Natural killer cell (primary cell): ENCODE measurements around the gene PREP. TPM values are rescaled to one million over a fixed set of nuclear protein-coding genes. Genes with fewer than 3 reads are reported as not detected.

Experiments
- ATAC-seq, 3 donors: fragments of 150-1000 bp in 2 of 3; fragments of 200-7000 bp in 1 of 3; cut with Tn5 transposase; 1 replicate in 1 of 3; 2 replicates in 2 of 3; pipeline ENCODE4 v1.10.0; 2021; ENCODE audit warnings: mild to moderate bottlenecking in 2 of 3, moderate library complexity in 2 of 3
- DNase-seq, 2 donors: peaks; one replicate each; pipeline versions ENCODE4 v3.0.0 to v3.0.0-alpha.2; 2013 to 2021; ENCODE audit warnings: mixed read lengths in 1 of 2
- H3K27ac ChIP-seq: one replicate; pipeline ENCODE4 v1.5.1; 2013; ENCODE audit warnings: mild to moderate bottlenecking, low read length
- H3K27me3 ChIP-seq: one replicate; pipeline ENCODE4 v1.6.1; 2013; ENCODE audit warnings: low read length; ENCODE audit not compliant: control insufficient read depth, insufficient read depth
- H3K36me3 ChIP-seq: one replicate; pipeline ENCODE4 v1.6.1; 2013; ENCODE audit warnings: low read length; ENCODE audit not compliant: control insufficient read depth, insufficient read depth
- H3K4me1 ChIP-seq: one replicate; pipeline ENCODE4 v1.6.1; 2013; ENCODE audit warnings: low read length; ENCODE audit not compliant: control insufficient read depth, insufficient read depth
- H3K4me3 ChIP-seq: one replicate; pipeline ENCODE4 v1.5.1; 2013; ENCODE audit warnings: low read length
- H3K9me3 ChIP-seq: one replicate; pipeline ENCODE4 v1.6.1; 2013; ENCODE audit warnings: low read length; ENCODE audit not compliant: control insufficient read depth, insufficient read depth
- H3K27ac Mint-ChIP-seq, 2 donors: one replicate each; pipeline ENCODE4 v1.8.0; 2022; ENCODE audit warnings: mild to moderate bottlenecking in 2 of 2, mixed read lengths in 2 of 2, moderate library complexity in 1 of 2
- H3K27me3 Mint-ChIP-seq, 2 donors: one replicate each; pipeline ENCODE4 v1.8.0; 2022; ENCODE audit warnings: low read depth in 2 of 2, mixed read lengths in 2 of 2
- H3K36me3 Mint-ChIP-seq: one replicate; pipeline ENCODE4 v1.8.0; 2022; ENCODE audit warnings: mixed read lengths
- H3K4me1 Mint-ChIP-seq, 2 donors: one replicate each; pipeline ENCODE4 v1.8.0; 2022; ENCODE audit warnings: mixed read lengths in 2 of 2
- H3K4me3 Mint-ChIP-seq: one replicate; pipeline ENCODE4 v1.8.0; 2022; ENCODE audit warnings: mild to moderate bottlenecking, moderate library complexity, mixed read lengths
- H3K9me3 Mint-ChIP-seq, 2 donors: one replicate each; pipeline ENCODE4 v1.8.0; 2022; ENCODE audit warnings: mixed read lengths in 2 of 2
- CTCF ChIP-seq: fragments of 200-600 bp; IDR thresholded peaks from one replicate; pipeline ENCODE4 v1.8.0; 2022; ENCODE audit warnings: antibody characterized with exemption
- whole genome bisulfite sequencing: methylation state at CpG from one replicate; pipeline ENCODE4 v1.1.7; 2013; ENCODE audit warnings: missing lambda C conversion rate; ENCODE audit not compliant: insufficient coverage; 5-methylcytosine and 5-hydroxymethylcytosine counted together
- intact Hi-C: fragments of 100-400 bp; cut with micrococcal nuclease; formaldehyde crosslinking; loops from one replicate; pipeline ENCODE4 v1.14.2; 2022
- total RNA-seq, 4 donors: library from RNA; stranded (reverse); fragments of 120-200 nt in 1 of 4; gene quantifications; one replicate each; pipeline versions ENCODE4 v1.2.3 to v1.2.4, GENCODE V29; 2013 to 2022

The PREP gene
- total RNA-seq, 3 donors from 2014 or later (not counting 1 experiment from before 2014, with no cell fraction given), result 30.0 to 42.9 (median 37.1) TPM

- Histone ChIP-seq H3K27ac (no peak overlapping the region), H3K9me3 (no peaks in the 10 kb centered on the region), H3K4me3 (no peak overlapping the region), H3K27me3 (no peaks in the 10 kb centered on the region), H3K4me1 (peaks cover 10% of the 10 kb centered on the region), H3K36me3 (no peaks in the 10 kb centered on the region)
- H3K4me3 Mint-ChIP-seq, result peak overlapping the region; percentile 57
- no peak for TF ChIP-seq CTCF
- H3K27me3 Mint-ChIP-seq, result no peaks in the 10 kb centered on the region
- ATAC-seq (no peak), DNase-seq (no peak)
- H3K36me3 Mint-ChIP-seq, result no peaks in the 10 kb centered on the region
- intact Hi-C loops, result no loop called here
- peaks cover 66 to 67% of the 10 kb centered on the region in 2 donors for H3K4me1 Mint-ChIP-seq
- no peaks in the 10 kb centered on the region for H3K9me3 Mint-ChIP-seq
- peak overlapping the region; percentile 22 to 39 for H3K27ac Mint-ChIP-seq
- 83% methylated on average over 4 of the region's 4 CpGs for WGBS
Observed at GRCh38 chr6:105382958-105383357, 19.9 kb downstream of the PREP start.

GRCh38 chr6:105382496-105382895 lies 20.4 kb downstream of the PREP start:
- Mint-ChIP-seq H3K36me3 (no peaks in the 10 kb centered on the region), H3K4me3 (no peak overlapping the region), H3K9me3 (no peaks in the 10 kb centered on the region), H3K27ac (peak overlapping the region; percentile 22 to 39), H3K27me3 (no peaks in the 10 kb centered on the region), H3K4me1 (peaks cover 67 to 72% of the 10 kb centered on the region in 2 donors)
- Histone ChIP-seq H3K36me3 (peaks cover under 1% of the 10 kb centered on the region), H3K4me3 (no peak overlapping the region), H3K9me3 (no peaks in the 10 kb centered on the region), H3K27ac (no peak overlapping the region), H3K4me1 (peaks cover 10% of the 10 kb centered on the region), H3K27me3 (no peaks in the 10 kb centered on the region)
- 75% methylated on average over 2 of the region's 2 CpGs for whole genome bisulfite sequencing
- ATAC-seq, result no peak
- no peak for DNase-seq
- TF ChIP-seq CTCF, result no peak
- intact Hi-C loops, result no loop called here

GRCh38 chr6:105380634-105381033 lies 22.2 kb downstream of the PREP start:
- H3K27ac Mint-ChIP-seq, result no peak overlapping the region
- H3K27me3 ChIP-seq, result no peaks in the 10 kb centered on the region
- TF ChIP-seq CTCF, result no peak
- DNase-seq, result no peak
- peaks cover 57 to 67% of the 10 kb centered on the region in 2 donors for H3K4me1 Mint-ChIP-seq
- H3K4me3 ChIP-seq, result no peak overlapping the region
- WGBS, result 97% methylated on average over 2 of the region's 2 CpGs
- H3K9me3 Mint-ChIP-seq, result no peaks in the 10 kb centered on the region
- no peak for ATAC-seq
- no peak overlapping the region for H3K27ac ChIP-seq
- peaks cover 10% of the 10 kb centered on the region for H3K4me1 ChIP-seq
- intact Hi-C loops, result no loop called here
- H3K36me3 ChIP-seq, result peaks cover 15% of the 10 kb centered on the region
- H3K4me3 Mint-ChIP-seq, result no peak overlapping the region
- H3K9me3 ChIP-seq, result no peaks in the 10 kb centered on the region
- no peaks in the 10 kb centered on the region for H3K36me3 Mint-ChIP-seq
- no peaks in the 10 kb centered on the region for H3K27me3 Mint-ChIP-seq

GRCh38 chr6:105375797-105376196 lies 27.1 kb downstream of the PREP start:
- peaks cover 46% of the 10 kb centered on the region for H3K36me3 ChIP-seq
- WGBS, result 89% methylated on average over 3 of the region's 3 CpGs
- peaks cover 5% of the 10 kb centered on the region for H3K36me3 Mint-ChIP-seq
- peaks cover 31% of the 10 kb centered on the region in 2 donors for H3K4me1 Mint-ChIP-seq
- no peaks in the 10 kb centered on the region for H3K9me3 Mint-ChIP-seq
- no peaks in the 10 kb centered on the region for H3K27me3 Mint-ChIP-seq
- no peak for TF ChIP-seq CTCF
- H3K4me3 ChIP-seq, result no peak overlapping the region
- intact Hi-C loops, result no loop called here
- H3K9me3 ChIP-seq, result no peaks in the 10 kb centered on the region
- DNase-seq (no peak), ATAC-seq (no peak)
- no peak overlapping the region for H3K27ac Mint-ChIP-seq
- no peaks in the 10 kb centered on the region for H3K27me3 ChIP-seq
- no peaks in the 10 kb centered on the region for H3K4me1 ChIP-seq
- no peak overlapping the region for H3K4me3 Mint-ChIP-seq
- H3K27ac ChIP-seq, result no peak overlapping the region
